Mucosa of descending colon (tissue), 3 donors: ENCODE data around the gene HOXA3. TPM values are rescaled to one million over a fixed set of nuclear protein-coding genes. Genes with fewer than 3 reads are reported as not detected.

Experiments
- ATAC-seq: fragments of 200-7000 bp; cut with Tn5 transposase; one replicate; pipeline ENCODE4 v1.9.1; 2020; ENCODE audit warnings: mild to moderate bottlenecking, moderate library complexity
- DNase-seq, 3 donors: peaks; one replicate each; pipeline ENCODE4 v3.0.0-alpha.2; 2020
- H3K36me3 ChIP-seq: fragments of 200-600 bp; one replicate; pipeline ENCODE4 v1.8.0; 2021; ENCODE audit warnings: low read depth, mild to moderate bottlenecking
- H3K4me1 ChIP-seq: fragments of 200-600 bp; one replicate; pipeline ENCODE4 v1.8.0; 2021; ENCODE audit warnings: low read depth, mild to moderate bottlenecking
- H3K4me3 ChIP-seq: fragments of 200-600 bp; one replicate; pipeline ENCODE4 v1.8.0; 2021; ENCODE audit warnings: mild to moderate bottlenecking
- H3K9me3 ChIP-seq: fragments of 200-600 bp; one replicate; pipeline ENCODE4 v1.8.0; 2021; ENCODE audit warnings: mild to moderate bottlenecking
- CTCF ChIP-seq: fragments of 200-600 bp; IDR thresholded peaks from one replicate; pipeline ENCODE4 v1.8.0; 2022; ENCODE audit warnings: antibody characterized with exemption, mild to moderate bottlenecking
- intact Hi-C, 2 donors: fragments of 100-400 bp; cut with DNase I in 1 of 2; cut with micrococcal nuclease in 1 of 2; formaldehyde crosslinking; loops; one replicate each; pipeline versions ENCODE4 v1.11.0 to v1.11.1; 2022; cut with DNase I, micrococcal nuclease
- total RNA-seq, 3 donors: library from RNA; stranded (reverse); fragmentation: NEBNext Ultra II Directional in 2 of 3; extraction: Animal tissue kit (Norgen Biotek cat#: 25700) in 2 of 3; gene quantifications; one replicate each; pipeline versions ENCODE4 v1.2.1 to v1.2.4, GENCODE V29; 2021 to 2023
- donor health status: DM: no; HTN: no; CAD: no; lungs with moderate emphysema.
- donor health status: DM: no; HTN: no; CAD: no.
- donor health status: DM: no; HTN: yes; CAD: no.

HOXA3 gene
- total RNA-seq, 3 donors from 2014 or later: 19.9 to 38.1 (median 20.5) TPM

GRCh38 chr7:27110186-27111031, 42.0 kb downstream of the HOXA3 start:
- Histone ChIP-seq H3K36me3 (no peaks in the 10 kb centered on the region), H3K4me3 (no peak overlapping the region), H3K4me1 (peaks cover 49% of the 10 kb centered on the region), H3K9me3 (no peaks in the 10 kb centered on the region)
- peak; percentile 33 for ATAC-seq
- intact Hi-C loops: no loop called here
- TF ChIP-seq CTCF: no peak
- peak; percentile 79 to 89 (median 82) for DNase-seq

GRCh38 chr7:27109466-27110185, 42.8 kb downstream of the HOXA3 start:
- peaks cover 45% of the 10 kb centered on the region for H3K4me1 ChIP-seq
- intact Hi-C loops: no loop called here
- TF ChIP-seq CTCF: no peak
- ATAC-seq (no peak), DNase-seq (no peak)
- no peak overlapping the region for H3K4me3 ChIP-seq
- H3K9me3 ChIP-seq: no peaks in the 10 kb centered on the region
- H3K36me3 ChIP-seq: no peaks in the 10 kb centered on the region

GRCh38 chr7:27108390-27109127, 43.8 kb downstream of the HOXA3 start:
- Histone ChIP-seq H3K9me3 (no peaks in the 10 kb centered on the region), H3K4me3 (no peak overlapping the region), H3K36me3 (no peaks in the 10 kb centered on the region), H3K4me1 (peaks cover 45% of the 10 kb centered on the region)
- intact Hi-C loops: no loop called here
- ATAC-seq: peak; percentile 52
- TF ChIP-seq CTCF: no peak
- DNase-seq: peak; percentile 66 to 81 (median 81)

- peak; percentile 30 for ATAC-seq
- TF ChIP-seq CTCF: no peak
- peak in 2 of 3 donors; percentile 62 to 64 for DNase-seq
- intact Hi-C loops: no loop called here
- H3K4me3 ChIP-seq: no peak overlapping the region
- H3K4me1 ChIP-seq: peaks cover 40% of the 10 kb centered on the region
- H3K9me3 ChIP-seq: no peaks in the 10 kb centered on the region
- no peaks in the 10 kb centered on the region for H3K36me3 ChIP-seq
Observed at GRCh38 chr7:27107391-27108381, 44.7 kb downstream of the HOXA3 start.

GRCh38 chr7:27106901-27107240, 45.5 kb downstream of the HOXA3 start:
- ATAC-seq: no peak
- no peaks in the 10 kb centered on the region for H3K9me3 ChIP-seq
- intact Hi-C loops: no loop called here
- H3K36me3 ChIP-seq: no peaks in the 10 kb centered on the region
- no peak for DNase-seq
- H3K4me3 ChIP-seq: no peak overlapping the region
- H3K4me1 ChIP-seq: peaks cover 37% of the 10 kb centered on the region
- no peak for TF ChIP-seq CTCF
